Measurements from ENCODE around the gene SLC24A3. TPM values are rescaled to one million over a fixed set of nuclear protein-coding genes. Genes with fewer than 3 reads are reported as not detected.

The SLC24A3 gene
- total and polyA plus RNA-seq, 7 experiments from 2014 or later, result 0.58 to 1.0 TPM; not detected in 5

GRCh38 chr20:19288061-19288460 lies 75.6 kb downstream of the SLC24A3 start:
- Mint-ChIP-seq H3K4me1 (no peaks in the 10 kb centered on the region), H3K4me3 (no peak overlapping the region), H3K27ac (no peak overlapping the region), H3K27me3 (no peaks in the 10 kb centered on the region), H3K36me3 (no peaks in the 10 kb centered on the region), H3K9me3 (no peaks in the 10 kb centered on the region)
- ATAC-seq, result no peak
- CTCF ChIA-PET, result no interaction called here
- Histone ChIP-seq H3K36me3 (ENCODE audit: control insufficient read depth in 2 of 3, insufficient read depth in 3 of 3, low read length in 3 of 3) (no peaks in the 10 kb centered on the region), H3K9me3 (ENCODE audit: control insufficient read depth in 2 of 3, low read length in 3 of 3) (no peaks in the 10 kb centered on the region), H3K4me1 (ENCODE audit: control insufficient read depth in 2 of 2, insufficient read depth in 2 of 2, low read length in 2 of 2) (no peaks in the 10 kb centered on the region), H3K27ac (ENCODE audit: low read depth, low read length) (no peak overlapping the region), H3K27me3 (ENCODE audit: control insufficient read depth in 2 of 2, insufficient read depth in 2 of 2, low read length in 2 of 2) (no peaks in the 10 kb centered on the region), H3K4me3 (ENCODE audit: low read length) (no peak overlapping the region)
- intact Hi-C loops (cut with micrococcal nuclease), result no loop called here
- POLR2A ChIA-PET, result no interaction called here
- DNase-seq, result no peak

- Histone ChIP-seq H3K9me3 (ENCODE audit: control insufficient read depth in 2 of 3, low read length in 3 of 3) (no peaks in the 10 kb centered on the region), H3K27ac (ENCODE audit: low read depth, low read length) (no peak overlapping the region), H3K36me3 (ENCODE audit: control insufficient read depth in 2 of 3, insufficient read depth in 3 of 3, low read length in 3 of 3) (no peaks in the 10 kb centered on the region), H3K27me3 (ENCODE audit: control insufficient read depth in 2 of 2, insufficient read depth in 2 of 2, low read length in 2 of 2) (no peaks in the 10 kb centered on the region), H3K4me3 (ENCODE audit: low read length) (no peak overlapping the region), H3K4me1 (ENCODE audit: control insufficient read depth in 2 of 2, insufficient read depth in 2 of 2, low read length in 2 of 2) (no peaks in the 10 kb centered on the region)
- Mint-ChIP-seq H3K36me3 (no peaks in the 10 kb centered on the region), H3K27me3 (peaks cover 0 to 1% (median 0%) of the 10 kb centered on the region in 5 donors), H3K4me3 (no peak overlapping the region), H3K9me3 (peaks cover 0 to under 1% (median 0%) of the 10 kb centered on the region in 11 donors), H3K27ac (no peak overlapping the region), H3K4me1 (no peaks in the 10 kb centered on the region)
- ATAC-seq, result no peak
- ChIA-PET CTCF (no interaction called here), POLR2A (no interaction called here)
- intact Hi-C loops (cut with micrococcal nuclease), result no loop called here
- DNase-seq, result no peak
Observed at GRCh38 chr20:19288636-19289035, 76.2 kb downstream of the SLC24A3 start.

GRCh38 chr20:19289451-19289850 lies 77.0 kb downstream of the SLC24A3 start:
- Mint-ChIP-seq H3K36me3 (no peaks in the 10 kb centered on the region), H3K27ac (no peak overlapping the region), H3K27me3 (peaks cover 0 to 5% (median 0%) of the 10 kb centered on the region in 5 donors), H3K9me3 (peaks cover 0 to 4% (median 0%) of the 10 kb centered on the region in 11 donors), H3K4me1 (no peaks in the 10 kb centered on the region), H3K4me3 (no peak overlapping the region)
- DNase-seq (no peak), ATAC-seq (no peak)
- Histone ChIP-seq H3K27me3 (ENCODE audit: control insufficient read depth in 2 of 2, insufficient read depth in 2 of 2, low read length in 2 of 2) (no peaks in the 10 kb centered on the region), H3K4me1 (ENCODE audit: control insufficient read depth in 2 of 2, insufficient read depth in 2 of 2, low read length in 2 of 2) (no peaks in the 10 kb centered on the region), H3K27ac (ENCODE audit: low read depth, low read length) (no peak overlapping the region), H3K36me3 (ENCODE audit: control insufficient read depth in 2 of 3, insufficient read depth in 3 of 3, low read length in 3 of 3) (no peaks in the 10 kb centered on the region), H3K9me3 (ENCODE audit: control insufficient read depth in 2 of 3, low read length in 3 of 3) (no peaks in the 10 kb centered on the region), H3K4me3 (ENCODE audit: low read length) (no peak overlapping the region)
- POLR2A ChIA-PET, result no interaction called here
- CTCF ChIA-PET, result no interaction called here
- intact Hi-C loops (cut with micrococcal nuclease), result no loop called here

GRCh38 chr20:19291024-19291817 lies 78.8 kb downstream of the SLC24A3 start:
- Histone ChIP-seq H3K4me1 (ENCODE audit: control insufficient read depth in 2 of 2, insufficient read depth in 2 of 2, low read length in 2 of 2) (no peaks in the 10 kb centered on the region), H3K4me3 (ENCODE audit: low read length) (no peak overlapping the region), H3K36me3 (ENCODE audit: control insufficient read depth in 2 of 3, insufficient read depth in 3 of 3, low read length in 3 of 3) (no peaks in the 10 kb centered on the region), H3K27ac (ENCODE audit: low read depth, low read length) (no peak overlapping the region), H3K9me3 (ENCODE audit: control insufficient read depth in 2 of 3, low read length in 3 of 3) (no peaks in the 10 kb centered on the region), H3K27me3 (ENCODE audit: control insufficient read depth in 2 of 2, insufficient read depth in 2 of 2, low read length in 2 of 2) (no peaks in the 10 kb centered on the region)
- Mint-ChIP-seq H3K4me1 (no peaks in the 10 kb centered on the region), H3K9me3 (peaks cover 0 to 4% (median 0%) of the 10 kb centered on the region in 11 donors), H3K36me3 (no peaks in the 10 kb centered on the region), H3K27ac (no peak overlapping the region), H3K27me3 (peaks cover 0 to 10% (median 0%) of the 10 kb centered on the region in 5 donors), H3K4me3 (no peak overlapping the region)
- ChIA-PET POLR2A (no interaction called here), CTCF (no interaction called here)
- no peak for ATAC-seq
- no peak for DNase-seq
- intact Hi-C loops (cut with micrococcal nuclease), result no loop called here

GRCh38 chr20:19291818-19292132 lies 79.3 kb downstream of the SLC24A3 start:
- DNase-seq, result no peak
- POLR2A ChIA-PET, result no interaction called here
- H3K36me3 Mint-ChIP-seq, result no peaks in the 10 kb centered on the region
- no peak for ATAC-seq
- intact Hi-C loops (cut with micrococcal nuclease), result no loop called here
- no peaks in the 10 kb centered on the region for H3K27me3 ChIP-seq (ENCODE audit: control insufficient read depth in 2 of 2, insufficient read depth in 2 of 2, low read length in 2 of 2)
- H3K27ac ChIP-seq (ENCODE audit: low read depth, low read length), result no peak overlapping the region
- no peak overlapping the region for H3K4me3 ChIP-seq (ENCODE audit: low read length)
- H3K4me1 Mint-ChIP-seq, result no peaks in the 10 kb centered on the region
- no peaks in the 10 kb centered on the region for H3K4me1 ChIP-seq (ENCODE audit: control insufficient read depth in 2 of 2, insufficient read depth in 2 of 2, low read length in 2 of 2)
- H3K4me3 Mint-ChIP-seq, result no peak overlapping the region
- H3K36me3 ChIP-seq (ENCODE audit: control insufficient read depth in 2 of 3, insufficient read depth in 3 of 3, low read length in 3 of 3), result no peaks in the 10 kb centered on the region
- CTCF ChIA-PET, result no interaction called here
- no peak overlapping the region for H3K27ac Mint-ChIP-seq
- peaks cover 0 to 10% (median 0%) of the 10 kb centered on the region in 5 donors for H3K27me3 Mint-ChIP-seq
- no peaks in the 10 kb centered on the region for H3K9me3 ChIP-seq (ENCODE audit: control insufficient read depth in 2 of 3, low read length in 3 of 3)
- peaks cover 0 to 4% (median 0%) of the 10 kb centered on the region in 11 donors for H3K9me3 Mint-ChIP-seq

- no peak for ATAC-seq
- H3K36me3 ChIP-seq (ENCODE audit: control insufficient read depth in 2 of 3, insufficient read depth in 3 of 3, low read length in 3 of 3), result no peaks in the 10 kb centered on the region
- Mint-ChIP-seq H3K27ac (no peak overlapping the region), H3K36me3 (no peaks in the 10 kb centered on the region), H3K4me1 (no peaks in the 10 kb centered on the region), H3K4me3 (no peak overlapping the region), H3K9me3 (peaks cover 0 to 4% (median 0%) of the 10 kb centered on the region in 11 donors), H3K27me3 (peaks cover 0 to 13% (median 2%) of the 10 kb centered on the region in 5 donors)
- no peaks in the 10 kb centered on the region for H3K27me3 ChIP-seq (ENCODE audit: control insufficient read depth in 2 of 2, insufficient read depth in 2 of 2, low read length in 2 of 2)
- no peaks in the 10 kb centered on the region for H3K9me3 ChIP-seq (ENCODE audit: control insufficient read depth in 2 of 3, low read length in 3 of 3)
- H3K4me1 ChIP-seq (ENCODE audit: control insufficient read depth in 2 of 2, insufficient read depth in 2 of 2, low read length in 2 of 2), result no peaks in the 10 kb centered on the region
- intact Hi-C loops (cut with micrococcal nuclease), result no loop called here
- no peak overlapping the region for H3K27ac ChIP-seq (ENCODE audit: low read depth, low read length)
- ChIA-PET CTCF (no interaction called here), POLR2A (no interaction called here)
- DNase-seq, result no peak
- H3K4me3 ChIP-seq (ENCODE audit: low read length), result no peak overlapping the region
Observed at GRCh38 chr20:19292254-19292653, 79.8 kb downstream of the SLC24A3 start.

- H3K4me1 Mint-ChIP-seq, result no peaks in the 10 kb centered on the region
- DNase-seq (no peak), ATAC-seq (no peak)
- CTCF ChIA-PET, result no interaction called here
- Histone ChIP-seq H3K27me3 (ENCODE audit: control insufficient read depth in 2 of 2, insufficient read depth in 2 of 2, low read length in 2 of 2) (no peaks in the 10 kb centered on the region), H3K4me3 (ENCODE audit: low read length) (no peak overlapping the region), H3K9me3 (ENCODE audit: control insufficient read depth in 2 of 3, low read length in 3 of 3) (no peaks in the 10 kb centered on the region), H3K27ac (ENCODE audit: low read depth, low read length) (no peak overlapping the region), H3K4me1 (ENCODE audit: control insufficient read depth in 2 of 2, insufficient read depth in 2 of 2, low read length in 2 of 2) (no peaks in the 10 kb centered on the region), H3K36me3 (ENCODE audit: control insufficient read depth in 2 of 3, insufficient read depth in 3 of 3, low read length in 3 of 3) (no peaks in the 10 kb centered on the region)
- POLR2A ChIA-PET, result no interaction called here
- H3K27me3 Mint-ChIP-seq, result peaks cover 0 to 23% (median 12%) of the 10 kb centered on the region in 5 donors
- intact Hi-C loops (cut with micrococcal nuclease), result no loop called here
- H3K9me3 Mint-ChIP-seq, result peaks cover 0 to 5% (median 0%) of the 10 kb centered on the region in 11 donors
- no peak overlapping the region for H3K27ac Mint-ChIP-seq
- peaks cover 0 to 4% (median 0%) of the 10 kb centered on the region in 5 donors for H3K36me3 Mint-ChIP-seq
- no peak overlapping the region for H3K4me3 Mint-ChIP-seq
Observed at GRCh38 chr20:19295076-19295475, 82.6 kb downstream of the SLC24A3 start.

Data from naive thymus-derived CD4-positive, alpha-beta T cell (primary cell).